HepG2 (cell line): ENCODE results near the gene PMVK. TPM values are rescaled to one million over a fixed set of nuclear protein-coding genes. Genes with fewer than 3 reads are reported as not detected.
A peak's percentile ranks its signal among the peaks of the same experiment; 100 is the strongest.

Experiments
- ELF3 ChIP-seq: IDR thresholded peaks from 2 replicates; pipeline ENCODE4 v1.6.1; 2016; ENCODE audit warnings: missing genetic modification reagents, missing compliant biosample characterization
- HNF4G ChIP-seq, 2 experiments: sonication (generic) in 1 of 2; formaldehyde crosslinking in 1 of 2; IDR thresholded peaks; 2 replicates each; pipeline versions ENCODE4 v1.4.0 to v1.6.1; 2011 to 2020; ENCODE audit warnings: borderline replicate concordance in 2 of 2, low read depth in 2 of 2, mild to moderate bottlenecking in 2 of 2, low read length in 1 of 2, missing genetic modification reagents in 1 of 2, moderate library complexity in 1 of 2
- KDM6A ChIP-seq: IDR thresholded peaks from 2 replicates; pipeline ENCODE4 v1.6.1; 2016; ENCODE audit warnings: low read depth
- MAZ ChIP-seq, 2 experiments: sonication (generic) in 1 of 2; formaldehyde crosslinking in 1 of 2; IDR thresholded peaks; 2 replicates each; pipeline versions ENCODE4 v1.5.0 to v1.6.1; 2012 to 2020; ENCODE audit warnings: low read depth in 2 of 2, mild to moderate bottlenecking in 2 of 2, borderline replicate concordance in 1 of 2, improper control_type of control experiment in 1 of 2, low read length in 1 of 2, missing genetic modification reagents in 1 of 2, moderate library complexity in 1 of 2
- PHF5A ChIP-seq: IDR thresholded peaks from one replicate; pipeline ENCODE4 v1.6.1; 2018; ENCODE audit warnings: low read depth, missing genetic modification reagents; ENCODE audit not compliant: unreplicated experiment
- SAP130 ChIP-seq: IDR thresholded peaks from 2 replicates; pipeline ENCODE4 v1.6.1; 2016; ENCODE audit warnings: low read depth
- SRY ChIP-seq: sonication (generic); formaldehyde crosslinking; IDR thresholded peaks from 2 replicates; pipeline ENCODE4 v1.8.0; 2022; ENCODE audit warnings: mild to moderate bottlenecking, missing genetic modification reagents
- ZBTB20 ChIP-seq: sonication (generic); formaldehyde crosslinking; IDR thresholded peaks from 2 replicates; pipeline ENCODE4 v1.8.1; 2023; ENCODE audit warnings: missing genetic modification reagents, low read depth, mild to moderate bottlenecking, borderline replicate concordance
- ZBTB42 ChIP-seq: sonication (generic); formaldehyde crosslinking; IDR thresholded peaks from 2 replicates; pipeline ENCODE4 v1.5.0; 2020; ENCODE audit warnings: mild to moderate bottlenecking, missing genetic modification reagents
- ZNF333 ChIP-seq: sonication (generic); formaldehyde crosslinking; IDR thresholded peaks from 2 replicates; pipeline ENCODE4 v1.4.0; 2020; ENCODE audit warnings: mild to moderate bottlenecking, missing genetic modification reagents, borderline replicate concordance
- ZNF44 ChIP-seq: sonication (generic); formaldehyde crosslinking; IDR thresholded peaks from 2 replicates; pipeline ENCODE4 v1.5.1; 2020; ENCODE audit warnings: mild to moderate bottlenecking, missing genetic modification reagents
- ZNF644 ChIP-seq: IDR thresholded peaks from 2 replicates; pipeline ENCODE4 v1.6.1; 2016; ENCODE audit warnings: low read depth
- polyA plus RNA-seq, 8 experiments: library from polyadenylated mRNA; depleted of rRNA in 3 of 8; stranded (reverse) in 7 of 8; unstranded in 1 of 8; fragments of >200 nt; fragmentation: Illumina TruSeq in 4 of 8; extraction: Trizol in 4 of 8; gene quantifications; 2 replicates each; pipeline versions ENCODE4 v1.2.1 to v1.2.3, GENCODE V29; 2011 to 2016; ENCODE audit warnings: low read depth in 4 of 8, missing spikeins in 1 of 8, mixed read lengths in 1 of 8; ENCODE audit not compliant: insufficient read depth in 1 of 8
- total RNA-seq, 5 experiments: library from RNA; depleted of rRNA; stranded (reverse); fragments of >200 nt; fragmentation: Illumina TruSeq; extraction: Trizol; gene quantifications; 2 replicates each; pipeline ENCODE4 v1.2.3, GENCODE V29; 2016; ENCODE audit warnings: low read depth in 1 of 5
- TF ChIP-seq, protein P1 (sequence below): sonication (generic); formaldehyde crosslinking; IDR thresholded peaks from 2 replicates; pipeline ENCODE4 v1.4.0; 2020; ENCODE audit warnings: mild to moderate bottlenecking, low read depth, missing genetic modification reagents
- TF ChIP-seq, protein P2 (sequence below): sonication (generic); formaldehyde crosslinking; conservative IDR thresholded peaks from 2 replicates; pipeline ENCODE4 v1.4.0; 2020; ENCODE audit warnings: missing genetic modification reagents
- TF ChIP-seq, protein P3 (sequence below): IDR thresholded peaks from 2 replicates; pipeline ENCODE4 v1.6.1; 2016; ENCODE audit warnings: missing genetic modification reagents, missing compliant biosample characterization
- TF ChIP-seq, protein P4 (sequence below): sonication (generic); formaldehyde crosslinking; IDR thresholded peaks from 2 replicates; pipeline ENCODE4 v1.4.0; 2020; ENCODE audit warnings: missing genetic modification reagents

The PMVK gene
- total and polyA plus RNA-seq, 2 of the 13 experiments (the other 11 are each of a cell fraction or from before 2014, with no cell fraction given), result 3.9 to 12.6 TPM

DNA sequence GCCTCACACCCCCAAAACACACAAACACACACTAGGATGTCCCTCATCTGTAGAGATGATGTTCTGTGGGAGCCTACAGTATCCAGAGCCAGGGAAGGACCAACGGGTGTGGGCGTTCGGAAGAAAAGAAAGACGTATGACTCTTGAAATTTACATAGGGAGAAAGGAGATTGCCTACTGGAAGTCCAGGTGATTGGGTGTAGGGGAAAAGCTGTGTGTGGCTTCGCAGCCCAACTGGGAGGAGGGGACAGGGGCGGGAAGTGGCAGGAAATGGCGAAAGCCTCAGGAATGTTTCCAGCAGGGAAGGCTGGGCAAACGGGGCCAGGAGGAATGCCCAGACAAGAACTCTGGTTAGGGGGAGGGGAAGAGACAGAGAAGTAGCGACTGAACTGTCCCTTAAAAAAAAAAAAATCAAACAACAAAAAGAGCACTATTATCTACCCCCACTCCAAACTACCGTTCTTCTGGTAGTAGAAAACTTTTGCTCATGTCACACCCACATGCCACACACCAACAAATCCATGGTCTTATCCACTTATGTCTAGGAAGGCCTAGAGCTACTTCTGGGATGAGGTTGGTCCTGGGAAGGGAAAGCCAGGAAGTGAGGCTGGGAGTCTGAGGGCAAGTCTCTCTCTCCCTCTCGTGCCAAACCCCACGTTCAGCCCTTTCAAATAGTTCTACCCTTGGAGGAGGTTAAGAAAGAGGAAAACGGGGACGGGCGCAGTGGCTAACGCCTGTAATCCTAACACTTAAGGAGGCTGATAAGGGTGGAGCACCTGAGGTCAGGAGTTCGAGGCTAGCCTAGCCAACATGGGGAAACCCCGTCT, 36.2 kb upstream of the PMVK start (continued):
- TF ChIP-seq, protein P1, sequence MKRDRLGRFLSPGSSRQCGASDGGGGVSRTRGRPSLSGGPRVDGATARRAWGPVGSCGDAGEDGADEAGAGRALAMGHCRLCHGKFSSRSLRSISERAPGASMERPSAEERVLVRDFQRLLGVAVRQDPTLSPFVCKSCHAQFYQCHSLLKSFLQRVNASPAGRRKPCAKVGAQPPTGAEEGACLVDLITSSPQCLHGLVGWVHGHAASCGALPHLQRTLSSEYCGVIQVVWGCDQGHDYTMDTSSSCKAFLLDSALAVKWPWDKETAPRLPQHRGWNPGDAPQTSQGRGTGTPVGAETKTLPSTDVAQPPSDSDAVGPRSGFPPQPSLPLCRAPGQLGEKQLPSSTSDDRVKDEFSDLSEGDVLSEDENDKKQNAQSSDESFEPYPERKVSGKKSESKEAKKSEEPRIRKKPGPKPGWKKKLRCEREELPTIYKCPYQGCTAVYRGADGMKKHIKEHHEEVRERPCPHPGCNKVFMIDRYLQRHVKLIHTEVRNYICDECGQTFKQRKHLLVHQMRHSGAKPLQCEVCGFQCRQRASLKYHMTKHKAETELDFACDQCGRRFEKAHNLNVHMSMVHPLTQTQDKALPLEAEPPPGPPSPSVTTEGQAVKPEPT (CRISPR knock-in tag), result no peak
- TF ChIP-seq KDM6A (peak; percentile 73), ZNF644 (peak; percentile 22; the same call in 1 of the 2 replicates), ZBTB42 (CRISPR knock-in tag) (no peak), HNF4G (IDR thresholded peaks at IDR 0.05; ENCODE audit: borderline replicate concordance, low read depth, low read length) (peak; percentile 36; the same call in 1 of the 2 replicates), HNF4G (CRISPR knock-in tag; IDR thresholded peaks at IDR 0.05; ENCODE audit: borderline replicate concordance, low read depth) (no peak), ELF3 (CRISPR knock-in tag) (peak; percentile 73), MAZ (IDR thresholded peaks at IDR 0.05; ENCODE audit: borderline replicate concordance, low read depth, low read length) (0 out of 2 replicates have a peak, but pooled peaks have one; percentile 16), MAZ (CRISPR knock-in tag; IDR thresholded peaks at IDR 0.05; ENCODE audit: low read depth) (peak; percentile 59; the same call in 1 of the 2 replicates), PHF5A (CRISPR knock-in tag) (peak; percentile 28), SRY (CRISPR knock-in tag) (no peak), ZBTB20 (CRISPR knock-in tag) (0 out of 2 replicates have a peak, but pooled peaks have one; percentile 34), ZNF44 (CRISPR knock-in tag) (no peak), SAP130 (CRISPR knock-in tag) (peak; percentile 90), ZNF333 (CRISPR knock-in tag) (no peak)
- TF ChIP-seq, protein P2, sequence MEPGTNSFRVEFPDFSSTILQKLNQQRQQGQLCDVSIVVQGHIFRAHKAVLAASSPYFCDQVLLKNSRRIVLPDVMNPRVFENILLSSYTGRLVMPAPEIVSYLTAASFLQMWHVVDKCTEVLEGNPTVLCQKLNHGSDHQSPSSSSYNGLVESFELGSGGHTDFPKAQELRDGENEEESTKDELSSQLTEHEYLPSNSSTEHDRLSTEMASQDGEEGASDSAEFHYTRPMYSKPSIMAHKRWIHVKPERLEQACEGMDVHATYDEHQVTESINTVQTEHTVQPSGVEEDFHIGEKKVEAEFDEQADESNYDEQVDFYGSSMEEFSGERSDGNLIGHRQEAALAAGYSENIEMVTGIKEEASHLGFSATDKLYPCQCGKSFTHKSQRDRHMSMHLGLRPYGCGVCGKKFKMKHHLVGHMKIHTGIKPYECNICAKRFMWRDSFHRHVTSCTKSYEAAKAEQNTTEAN (CRISPR knock-in tag), result 0 out of 2 replicates have a peak, but pooled peaks have one; percentile 45
- TF ChIP-seq, protein P3, sequence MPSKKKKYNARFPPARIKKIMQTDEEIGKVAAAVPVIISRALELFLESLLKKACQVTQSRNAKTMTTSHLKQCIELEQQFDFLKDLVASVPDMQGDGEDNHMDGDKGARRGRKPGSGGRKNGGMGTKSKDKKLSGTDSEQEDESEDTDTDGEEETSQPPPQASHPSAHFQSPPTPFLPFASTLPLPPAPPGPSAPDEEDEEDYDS (CRISPR knock-in tag), result peak; percentile 76
- TF ChIP-seq, protein P4, sequence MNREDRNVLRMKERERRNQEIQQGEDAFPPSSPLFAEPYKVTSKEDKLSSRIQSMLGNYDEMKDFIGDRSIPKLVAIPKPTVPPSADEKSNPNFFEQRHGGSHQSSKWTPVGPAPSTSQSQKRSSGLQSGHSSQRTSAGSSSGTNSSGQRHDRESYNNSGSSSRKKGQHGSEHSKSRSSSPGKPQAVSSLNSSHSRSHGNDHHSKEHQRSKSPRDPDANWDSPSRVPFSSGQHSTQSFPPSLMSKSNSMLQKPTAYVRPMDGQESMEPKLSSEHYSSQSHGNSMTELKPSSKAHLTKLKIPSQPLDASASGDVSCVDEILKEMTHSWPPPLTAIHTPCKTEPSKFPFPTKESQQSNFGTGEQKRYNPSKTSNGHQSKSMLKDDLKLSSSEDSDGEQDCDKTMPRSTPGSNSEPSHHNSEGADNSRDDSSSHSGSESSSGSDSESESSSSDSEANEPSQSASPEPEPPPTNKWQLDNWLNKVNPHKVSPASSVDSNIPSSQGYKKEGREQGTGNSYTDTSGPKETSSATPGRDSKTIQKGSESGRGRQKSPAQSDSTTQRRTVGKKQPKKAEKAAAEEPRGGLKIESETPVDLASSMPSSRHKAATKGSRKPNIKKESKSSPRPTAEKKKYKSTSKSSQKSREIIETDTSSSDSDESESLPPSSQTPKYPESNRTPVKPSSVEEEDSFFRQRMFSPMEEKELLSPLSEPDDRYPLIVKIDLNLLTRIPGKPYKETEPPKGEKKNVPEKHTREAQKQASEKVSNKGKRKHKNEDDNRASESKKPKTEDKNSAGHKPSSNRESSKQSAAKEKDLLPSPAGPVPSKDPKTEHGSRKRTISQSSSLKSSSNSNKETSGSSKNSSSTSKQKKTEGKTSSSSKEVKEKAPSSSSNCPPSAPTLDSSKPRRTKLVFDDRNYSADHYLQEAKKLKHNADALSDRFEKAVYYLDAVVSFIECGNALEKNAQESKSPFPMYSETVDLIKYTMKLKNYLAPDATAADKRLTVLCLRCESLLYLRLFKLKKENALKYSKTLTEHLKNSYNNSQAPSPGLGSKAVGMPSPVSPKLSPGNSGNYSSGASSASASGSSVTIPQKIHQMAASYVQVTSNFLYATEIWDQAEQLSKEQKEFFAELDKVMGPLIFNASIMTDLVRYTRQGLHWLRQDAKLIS (CRISPR knock-in tag), result peak; percentile 70; the same call in 1 of the 2 replicates
